ENCODE measurements around the gene TPGS1. TPM values are rescaled to one million over a fixed set of nuclear protein-coding genes. Genes with fewer than 3 reads are reported as not detected.

Gene TPGS1
- total RNA-seq, 4 donors from 2014 or later: 29.5 to 64.7 (median 35.6) TPM

GRCh38 chr19:518598-519231 is 11.4 kb downstream of the TPGS1 start:
- Histone ChIP-seq H3K4me3 (no peak overlapping the region), H3K27ac (no peak overlapping the region), H3K27me3 (no peaks in the 10 kb centered on the region), H3K36me3 (no peaks in the 10 kb centered on the region), H3K4me1 (no peaks in the 10 kb centered on the region), H3K9me3 (no peaks in the 10 kb centered on the region)
- in situ Hi-C loops (cut with MboI; ENCODE audit: low sequenced_read_pairs in 4 of 4) (no loop called here), intact Hi-C loops (cut with DNase I; ENCODE audit: low total_unique reads) (no loop called here)
- TF ChIP-seq, protein P1, sequence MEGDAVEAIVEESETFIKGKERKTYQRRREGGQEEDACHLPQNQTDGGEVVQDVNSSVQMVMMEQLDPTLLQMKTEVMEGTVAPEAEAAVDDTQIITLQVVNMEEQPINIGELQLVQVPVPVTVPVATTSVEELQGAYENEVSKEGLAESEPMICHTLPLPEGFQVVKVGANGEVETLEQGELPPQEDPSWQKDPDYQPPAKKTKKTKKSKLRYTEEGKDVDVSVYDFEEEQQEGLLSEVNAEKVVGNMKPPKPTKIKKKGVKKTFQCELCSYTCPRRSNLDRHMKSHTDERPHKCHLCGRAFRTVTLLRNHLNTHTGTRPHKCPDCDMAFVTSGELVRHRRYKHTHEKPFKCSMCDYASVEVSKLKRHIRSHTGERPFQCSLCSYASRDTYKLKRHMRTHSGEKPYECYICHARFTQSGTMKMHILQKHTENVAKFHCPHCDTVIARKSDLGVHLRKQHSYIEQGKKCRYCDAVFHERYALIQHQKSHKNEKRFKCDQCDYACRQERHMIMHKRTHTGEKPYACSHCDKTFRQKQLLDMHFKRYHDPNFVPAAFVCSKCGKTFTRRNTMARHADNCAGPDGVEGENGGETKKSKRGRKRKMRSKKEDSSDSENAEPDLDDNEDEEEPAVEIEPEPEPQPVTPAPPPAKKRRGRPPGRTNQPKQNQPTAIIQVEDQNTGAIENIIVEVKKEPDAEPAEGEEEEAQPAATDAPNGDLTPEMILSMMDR (IDR thresholded peaks at IDR 0.05 in 4 of 5, conservative IDR thresholded peaks at IDR 0.05 in 1 of 5): no peak
- no peak for TF ChIP-seq POLR2A (IDR thresholded peaks at IDR 0.05)
- DNase-seq (no peak), ATAC-seq (no peak)

DNA sequence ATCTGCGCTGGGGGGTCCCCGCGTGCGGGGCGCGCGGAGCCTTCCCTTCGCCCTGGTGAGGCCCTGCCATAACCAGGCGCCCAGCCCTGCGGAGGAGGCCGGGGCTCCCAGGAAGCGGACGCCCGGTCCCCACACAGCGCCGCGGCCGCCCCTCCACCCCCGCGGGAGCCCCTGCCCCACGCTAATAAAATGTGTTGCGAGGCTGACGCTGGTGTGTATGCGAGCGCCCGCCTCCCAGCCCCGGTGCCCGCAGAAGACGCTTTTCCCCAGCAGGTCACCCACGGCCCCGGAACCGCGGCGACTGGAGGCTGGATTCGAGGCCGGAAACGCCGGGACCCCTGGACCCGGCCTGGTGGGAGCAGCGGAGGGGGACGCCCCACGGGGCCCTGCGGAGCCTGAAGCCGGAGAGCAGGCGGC is 12.2 kb downstream of the TPGS1 start:
- Histone ChIP-seq H3K9me3 (no peaks in the 10 kb centered on the region), H3K27ac (no peak overlapping the region), H3K4me3 (no peak overlapping the region), H3K36me3 (no peaks in the 10 kb centered on the region), H3K27me3 (no peaks in the 10 kb centered on the region), H3K4me1 (no peaks in the 10 kb centered on the region)
- ATAC-seq: no peak
- TF ChIP-seq POLR2A (IDR thresholded peaks at IDR 0.05): no peak
- TF ChIP-seq, protein P1 (IDR thresholded peaks at IDR 0.05 in 4 of 5, conservative IDR thresholded peaks at IDR 0.05 in 1 of 5): no peak
- no peak for DNase-seq
- in situ Hi-C loops (cut with MboI; ENCODE audit: low sequenced_read_pairs in 4 of 4) (no loop called here), intact Hi-C loops (cut with DNase I; ENCODE audit: low total_unique reads) (no loop called here)

- in situ Hi-C loops (cut with MboI; ENCODE audit: low sequenced_read_pairs in 4 of 4): no loop called here
- intact Hi-C loops (cut with DNase I; ENCODE audit: low total_unique reads): no loop called here
- TF ChIP-seq, protein P1 (IDR thresholded peaks at IDR 0.05 in 4 of 5, conservative IDR thresholded peaks at IDR 0.05 in 1 of 5): no peak
- no peak for TF ChIP-seq POLR2A (IDR thresholded peaks at IDR 0.05)
- H3K4me3 ChIP-seq: no peak overlapping the region
- H3K9me3 ChIP-seq: no peaks in the 10 kb centered on the region
- no peak overlapping the region for H3K27ac ChIP-seq
- peaks cover 7 to 17% (median 14%) of the 10 kb centered on the region in 3 donors for H3K27me3 ChIP-seq
- H3K4me1 ChIP-seq: no peaks in the 10 kb centered on the region
- H3K36me3 ChIP-seq: no peaks in the 10 kb centered on the region
- no peak for ATAC-seq
- no peak for DNase-seq
These were observed 15.4 kb downstream of the TPGS1 start for GRCh38 chr19:522726-523125.

DNA sequence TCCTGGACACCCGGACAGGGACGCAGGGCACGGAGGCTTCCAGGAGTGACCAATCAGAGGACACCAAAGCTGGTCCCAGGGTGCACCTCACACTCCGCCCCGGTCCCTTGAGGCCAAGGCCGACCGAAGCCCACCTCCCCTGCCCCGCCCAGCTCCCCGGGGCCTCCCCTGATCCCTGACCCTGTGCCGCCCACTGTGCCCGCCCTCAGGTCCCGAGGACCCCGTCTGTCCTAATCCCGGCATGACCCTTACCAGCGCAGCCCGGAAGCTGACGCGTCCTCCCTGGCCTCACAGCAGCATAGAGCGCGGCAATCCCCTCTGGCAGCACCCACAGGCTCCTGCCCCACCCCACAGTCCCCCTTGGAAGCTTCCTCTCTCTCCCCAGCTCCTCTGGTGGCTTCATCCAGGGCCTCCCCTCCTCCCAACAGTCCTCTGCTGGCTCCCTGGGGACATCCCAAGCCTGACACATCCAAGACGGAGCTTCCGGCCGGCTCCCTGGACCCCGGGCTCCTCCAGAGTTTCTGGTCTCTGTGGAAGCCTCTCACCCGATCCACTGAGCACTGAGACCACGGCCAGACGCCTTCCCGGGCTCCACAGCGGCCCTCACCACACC is 16.9 kb downstream of the TPGS1 start:
- intact Hi-C loops (cut with DNase I; ENCODE audit: low total_unique reads): no loop called here
- in situ Hi-C loops (cut with MboI; ENCODE audit: low sequenced_read_pairs in 4 of 4): no loop called here

More for the DNA sequence above, 16.9 kb downstream of the TPGS1 start:
- peak in 1 of 2 donors; percentile 3 for ATAC-seq
- Histone ChIP-seq H3K36me3 (no peaks in the 10 kb centered on the region), H3K9me3 (no peaks in the 10 kb centered on the region), H3K4me1 (no peaks in the 10 kb centered on the region), H3K4me3 (peak overlapping the region in 1 of 4 donors; percentile 29), H3K27ac (no peak overlapping the region), H3K27me3 (peaks cover 7 to 17% (median 14%) of the 10 kb centered on the region in 3 donors)
- TF ChIP-seq, protein P1 (IDR thresholded peaks at IDR 0.05 in 4 of 5, conservative IDR thresholded peaks at IDR 0.05 in 1 of 5): no peak
- TF ChIP-seq POLR2A (IDR thresholded peaks at IDR 0.05): no peak
- no peak for DNase-seq

Data from gastrocnemius medialis (tissue), 4 donors.